Measurements from ENCODE around the gene MGAT5B.
A peak's percentile ranks its signal among the peaks of the same experiment; 100 is the strongest.
"Not testable (repeated sequence)": the region's sequence is repeated elsewhere in the genome, so short reads cannot be mapped to it uniquely, and the experiment has no call there.

Gene MGAT5B

DNA sequence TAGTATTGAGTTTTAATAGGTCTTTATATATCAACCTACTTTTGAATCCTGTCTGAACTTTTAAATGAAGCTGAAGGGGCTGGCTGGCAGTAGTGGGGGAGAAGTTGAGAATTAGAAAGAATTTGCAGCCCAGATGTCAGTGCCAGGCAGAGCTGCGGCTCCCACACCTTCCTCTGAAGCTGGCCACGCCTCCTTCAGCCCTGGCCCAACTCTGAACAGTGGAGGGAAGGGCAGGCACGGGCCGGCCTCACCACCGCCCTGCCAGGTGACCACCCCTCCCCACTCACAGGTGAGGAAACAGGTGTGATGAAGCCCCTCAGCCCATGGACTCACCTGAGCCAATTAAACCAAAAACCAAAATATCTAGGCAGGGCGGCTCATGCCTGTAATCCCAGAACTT is 87.0 kb downstream of the MGAT5B start:
- no peak for ATAC-seq (ENCODE audit: low read depth)
- H3K27ac Mint-ChIP-seq = no peak overlapping the region

GRCh38 chr17:76956846-76957540 is 88.8 kb downstream of the MGAT5B start:
- Mint-ChIP-seq H3K27ac (no peak overlapping the region), H3K27me3 (peaks cover 11% of the 10 kb centered on the region), H3K4me1 (peaks cover 21% of the 10 kb centered on the region), H3K36me3 (no peaks in the 10 kb centered on the region), H3K4me3 (peak overlapping the region; percentile 46), H3K9me3 (no peaks in the 10 kb centered on the region)
- peak in 1 of 2 donors; percentile 29 for DNase-seq (ENCODE audit: low spot score in 2 of 2)
- peak; percentile 58 for ATAC-seq (ENCODE audit: low read depth)

More for the DNA sequence above, 87.0 kb downstream of the MGAT5B start:
- Mint-ChIP-seq H3K27me3 (peaks cover 11% of the 10 kb centered on the region), H3K36me3 (no peaks in the 10 kb centered on the region), H3K4me3 (no peak overlapping the region), H3K4me1 (peaks cover 21% of the 10 kb centered on the region), H3K9me3 (no peaks in the 10 kb centered on the region)
- DNase-seq (ENCODE audit: low spot score in 2 of 2) = no peak

DNA sequence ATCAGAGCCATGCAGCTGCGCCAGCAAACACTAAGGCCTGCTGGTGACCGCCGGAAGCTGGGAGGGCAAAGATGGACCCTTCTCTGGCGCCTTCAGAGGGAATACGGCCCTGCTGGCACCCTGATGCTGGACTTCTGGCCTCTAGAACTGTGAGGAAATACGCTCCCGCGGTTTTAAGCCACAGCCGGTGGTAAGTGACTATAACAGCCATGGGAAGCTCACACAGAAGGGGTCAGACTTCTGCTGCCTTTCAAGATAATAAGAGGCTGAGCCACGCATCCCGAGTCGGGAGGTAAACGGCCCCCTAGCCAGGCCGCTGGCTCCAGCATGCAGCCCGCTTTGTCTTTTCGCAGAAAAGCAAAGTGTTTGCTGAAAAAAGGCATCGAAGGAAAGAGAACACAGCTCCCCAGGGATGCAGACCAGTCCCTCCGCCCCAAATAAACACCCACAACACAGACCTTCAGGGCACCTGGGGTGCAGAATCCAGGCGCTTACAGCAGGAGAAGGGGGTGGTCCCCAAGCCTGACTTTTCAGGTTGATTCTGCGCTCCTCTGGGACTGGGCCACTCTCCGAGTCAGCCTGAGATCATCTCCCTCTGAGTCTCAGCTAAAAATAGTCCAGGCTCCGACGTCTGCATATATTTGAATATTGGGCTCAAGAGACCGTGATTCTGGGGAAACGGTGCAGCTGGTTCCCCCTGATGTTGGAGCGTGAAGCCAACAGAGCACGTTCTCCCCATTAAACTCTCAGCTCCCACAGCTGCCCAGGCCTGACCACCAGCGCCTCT is 89.7 kb downstream of the MGAT5B start:
- peak overlapping the region; percentile 80 for H3K4me3 Mint-ChIP-seq
- DNase-seq (ENCODE audit: low spot score in 2 of 2) (peak; percentile 40 to 41), ATAC-seq (ENCODE audit: low read depth) (peak; percentile 93)
- peaks cover 21% of the 10 kb centered on the region for H3K4me1 Mint-ChIP-seq
- H3K9me3 Mint-ChIP-seq = no peaks in the 10 kb centered on the region
- H3K27me3 Mint-ChIP-seq = peaks cover 16% of the 10 kb centered on the region
- H3K36me3 Mint-ChIP-seq = peaks cover 2% of the 10 kb centered on the region
- H3K27ac Mint-ChIP-seq = peak overlapping the region; percentile 60

DNA sequence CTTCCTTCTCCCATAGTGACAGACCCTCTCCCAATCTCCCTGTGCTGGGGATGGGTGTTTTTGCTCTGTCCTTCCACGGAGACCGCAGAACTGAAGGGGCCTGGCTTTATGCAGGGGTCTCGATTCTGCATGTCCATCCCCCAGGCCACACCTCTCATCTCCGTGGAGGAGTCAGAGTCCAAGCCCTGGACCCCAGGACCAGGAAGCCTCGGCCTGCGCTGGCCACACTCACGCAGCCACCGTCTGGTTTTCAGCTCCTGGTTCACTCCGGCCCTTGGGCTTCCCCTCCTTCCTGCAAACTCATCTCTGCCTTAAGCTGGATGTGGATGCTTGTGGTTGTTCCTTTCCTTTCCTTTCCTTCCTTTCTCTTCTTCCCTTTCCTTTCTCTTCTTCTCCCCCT is 90.8 kb downstream of the MGAT5B start:
- ATAC-seq (ENCODE audit: low read depth) (no peak), DNase-seq (ENCODE audit: low spot score in 2 of 2) (no peak)
- Mint-ChIP-seq H3K36me3 (peaks cover 2% of the 10 kb centered on the region), H3K27ac (peak overlapping the region; percentile 78), H3K27me3 (peaks cover 20% of the 10 kb centered on the region), H3K9me3 (no peaks in the 10 kb centered on the region), H3K4me1 (peaks cover 21% of the 10 kb centered on the region), H3K4me3 (no peak overlapping the region)

DNA sequence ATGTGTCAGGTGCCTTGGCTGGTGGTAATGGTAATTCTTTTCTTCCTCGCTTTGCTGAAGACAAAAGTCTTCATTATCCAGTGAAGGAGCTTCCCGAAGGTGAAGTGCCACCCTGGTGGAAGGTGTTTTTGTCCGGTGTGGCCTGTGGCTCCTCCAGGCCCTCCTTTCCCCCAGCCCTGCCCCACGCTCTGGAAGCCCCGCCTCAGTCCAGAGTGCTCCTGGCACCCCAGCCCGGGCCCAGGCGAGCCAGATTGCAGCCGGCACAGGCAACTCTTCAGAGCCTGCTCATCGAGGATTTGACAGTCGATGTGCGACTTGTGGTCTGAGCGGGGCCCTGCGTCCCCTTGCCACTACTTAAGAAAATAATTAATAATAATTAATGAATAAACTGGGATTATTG is 93.7 kb downstream of the MGAT5B start:
- DNase-seq (ENCODE audit: low spot score in 2 of 2) (no peak), ATAC-seq (ENCODE audit: low read depth) (no peak)
- Mint-ChIP-seq H3K36me3 (peaks cover 2% of the 10 kb centered on the region), H3K4me3 (no peak overlapping the region), H3K27ac (no peak overlapping the region), H3K4me1 (peaks cover 20% of the 10 kb centered on the region), H3K27me3 (peaks cover 20% of the 10 kb centered on the region), H3K9me3 (no peaks in the 10 kb centered on the region)

- Mint-ChIP-seq H3K27me3 (peaks cover 22% of the 10 kb centered on the region), H3K27ac (no peak overlapping the region), H3K4me3 (no peak overlapping the region), H3K9me3 (no peaks in the 10 kb centered on the region), H3K4me1 (peaks cover 14% of the 10 kb centered on the region), H3K36me3 (peaks cover 2% of the 10 kb centered on the region)
- DNase-seq (ENCODE audit: low spot score in 2 of 2) (no peak), ATAC-seq (ENCODE audit: low read depth) (no peak)
These were observed 94.7 kb downstream of the MGAT5B start for GRCh38 chr17:76962858-76963257.

GRCh38 chr17:76966016-76966415 is 97.8 kb downstream of the MGAT5B start:
- Mint-ChIP-seq H3K27me3 (peaks cover 22% of the 10 kb centered on the region), H3K36me3 (peaks cover 2% of the 10 kb centered on the region), H3K9me3 (peaks cover 2% of the 10 kb centered on the region), H3K4me3 (no peak overlapping the region), H3K4me1 (peaks cover 11% of the 10 kb centered on the region), H3K27ac (no peak overlapping the region)
- DNase-seq (ENCODE audit: low spot score in 2 of 2) = no peak
- no peak for ATAC-seq (ENCODE audit: low read depth)

- H3K27ac Mint-ChIP-seq = no peak overlapping the region
- peaks cover 2% of the 10 kb centered on the region for H3K36me3 Mint-ChIP-seq
- DNase-seq (ENCODE audit: low spot score in 2 of 2) (no peak), ATAC-seq (ENCODE audit: low read depth) (no peak)
- peaks cover 11% of the 10 kb centered on the region for H3K4me1 Mint-ChIP-seq
- no peak overlapping the region for H3K4me3 Mint-ChIP-seq
- H3K9me3 Mint-ChIP-seq = peaks cover 2% of the 10 kb centered on the region
- H3K27me3 Mint-ChIP-seq = peaks cover 23% of the 10 kb centered on the region
These were observed 98.4 kb downstream of the MGAT5B start for GRCh38 chr17:76966486-76967181.

GRCh38 chr17:76967762-76968161 is 99.6 kb downstream of the MGAT5B start:
- H3K36me3 Mint-ChIP-seq = peaks cover 1% of the 10 kb centered on the region
- H3K9me3 Mint-ChIP-seq = peaks cover 2% of the 10 kb centered on the region
- DNase-seq (ENCODE audit: low spot score in 2 of 2) (no peak), ATAC-seq (ENCODE audit: low read depth) (no peak)
- peaks cover 20% of the 10 kb centered on the region for H3K27me3 Mint-ChIP-seq
- H3K4me1 Mint-ChIP-seq = peaks cover 11% of the 10 kb centered on the region
- H3K27ac Mint-ChIP-seq = no peak overlapping the region
- H3K4me3 Mint-ChIP-seq = no peak overlapping the region

DNA sequence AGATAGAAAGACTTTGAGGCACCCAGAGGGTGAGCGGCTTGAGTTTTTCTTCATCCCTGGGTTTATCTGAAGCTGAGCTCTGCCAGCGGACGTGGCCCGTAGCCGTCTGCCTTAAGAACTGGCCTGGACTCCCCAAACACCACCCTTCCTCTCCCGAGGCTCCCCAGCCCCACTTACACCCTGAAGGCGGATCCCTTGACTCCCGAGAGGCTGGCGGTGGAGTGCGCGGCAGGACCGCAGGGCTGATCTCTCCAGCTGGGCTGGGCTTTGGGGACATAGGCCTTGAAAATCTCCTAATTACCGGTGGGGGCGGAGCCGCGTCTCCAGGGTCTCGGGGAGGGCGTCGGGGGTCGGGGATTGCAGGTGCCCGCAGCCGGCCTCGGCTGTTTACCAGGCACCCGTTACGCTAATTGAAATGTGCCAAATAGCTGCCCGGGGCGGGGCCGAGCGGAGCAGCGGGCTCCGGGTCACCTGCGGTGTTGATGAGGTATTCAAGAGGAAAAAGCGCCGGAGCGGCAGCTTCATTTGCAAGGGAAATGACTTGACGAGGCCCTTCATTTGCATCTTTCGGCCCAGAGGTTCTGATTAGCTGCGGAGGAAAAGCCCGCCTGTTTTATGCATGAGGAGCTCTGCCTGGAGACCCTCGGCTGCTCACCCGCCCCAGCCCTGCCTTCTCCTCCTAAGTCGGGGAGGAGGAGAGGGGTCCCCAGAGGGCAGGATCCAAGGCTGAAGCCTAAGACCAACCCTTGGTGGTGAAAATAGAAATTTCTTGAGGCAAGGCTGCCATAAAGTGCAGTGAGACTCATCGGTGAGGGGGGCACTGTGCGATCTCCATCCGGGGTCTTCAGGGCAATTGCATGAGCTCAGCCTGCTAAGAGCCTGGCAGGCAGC is 100.7 kb downstream of the MGAT5B start:
- peaks cover 11% of the 10 kb centered on the region for H3K4me1 Mint-ChIP-seq
- peaks cover 2% of the 10 kb centered on the region for H3K9me3 Mint-ChIP-seq
- peaks cover 16% of the 10 kb centered on the region for H3K27me3 Mint-ChIP-seq
- peak; percentile 63 to 67 for DNase-seq (ENCODE audit: low spot score in 2 of 2)
- H3K4me3 Mint-ChIP-seq = peak overlapping the region; percentile 75
- ATAC-seq (ENCODE audit: low read depth) = peak; percentile 94
- H3K36me3 Mint-ChIP-seq = no peaks in the 10 kb centered on the region
- H3K27ac Mint-ChIP-seq = no peak overlapping the region

DNA sequence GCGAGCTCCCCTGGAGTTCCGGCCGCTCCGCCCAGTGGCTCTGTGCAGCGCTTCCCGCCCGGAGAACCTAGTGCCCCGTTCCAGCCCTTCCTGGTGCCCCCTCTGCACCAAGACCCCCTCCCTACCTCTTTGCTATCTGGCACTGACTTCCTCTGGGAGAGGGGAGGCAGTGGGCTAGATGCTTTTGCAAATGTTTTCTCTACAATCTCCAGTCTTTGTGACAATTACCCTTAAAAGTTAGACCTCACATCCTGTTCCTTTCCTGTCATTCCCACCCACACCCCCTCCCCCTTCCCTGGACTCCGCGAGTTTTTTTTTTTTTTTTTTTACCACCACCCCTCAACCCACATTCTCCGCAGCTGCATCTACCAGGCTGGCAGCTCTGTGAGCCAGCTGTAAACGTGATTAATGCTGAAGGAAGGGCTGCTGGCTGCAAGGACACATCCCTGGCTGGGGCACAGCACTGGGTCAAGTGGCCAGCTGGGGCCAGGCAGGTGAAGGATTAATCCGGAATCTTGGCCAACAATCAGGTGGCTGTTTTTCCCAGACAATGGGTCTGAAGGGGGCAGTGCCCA is 101.5 kb downstream of the MGAT5B start:
- DNase-seq (ENCODE audit: low spot score in 2 of 2) (no peak), ATAC-seq (ENCODE audit: low read depth) (no peak)
- Mint-ChIP-seq H3K4me1 (peaks cover 11% of the 10 kb centered on the region), H3K4me3 (peak overlapping the region; percentile 75), H3K9me3 (peaks cover 2% of the 10 kb centered on the region), H3K36me3 (no peaks in the 10 kb centered on the region), H3K27me3 (peaks cover 16% of the 10 kb centered on the region), H3K27ac (peak overlapping the region; percentile 24)

DNA sequence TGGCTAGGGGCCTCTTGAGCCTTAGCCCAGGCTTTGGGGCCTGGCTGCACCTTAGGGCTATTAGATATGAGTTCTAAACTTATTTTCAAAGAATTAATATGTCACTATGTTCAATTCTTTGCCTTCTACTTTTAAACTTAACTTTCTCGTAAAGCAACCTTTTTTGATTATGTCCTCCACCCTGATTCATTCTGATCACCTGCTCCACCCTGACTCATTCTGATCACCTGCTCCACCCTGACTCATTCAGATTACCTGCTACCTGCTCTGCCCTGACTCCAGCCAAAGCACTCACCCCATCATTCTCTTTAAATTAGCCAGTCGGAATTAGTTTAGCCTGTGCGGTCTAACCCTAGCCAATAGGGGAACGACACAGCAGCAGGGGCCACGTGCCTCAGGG is 102.0 kb downstream of the MGAT5B start:
- Mint-ChIP-seq H3K27me3 (peaks cover 16% of the 10 kb centered on the region), H3K4me1 (peaks cover 11% of the 10 kb centered on the region)
- ATAC-seq (ENCODE audit: low read depth) = not testable (repeated sequence)

GRCh38 chr17:76972046-76972641 is 103.9 kb downstream of the MGAT5B start:
- Mint-ChIP-seq H3K4me3 (no peak overlapping the region), H3K4me1 (peaks cover 11% of the 10 kb centered on the region), H3K9me3 (peaks cover 5% of the 10 kb centered on the region), H3K36me3 (peaks cover 5% of the 10 kb centered on the region), H3K27me3 (peaks cover 14% of the 10 kb centered on the region), H3K27ac (no peak overlapping the region)
- DNase-seq (ENCODE audit: low spot score in 2 of 2) (no peak), ATAC-seq (ENCODE audit: low read depth) (no peak)

More for the DNA sequence above, 102.0 kb downstream of the MGAT5B start:
- not testable (repeated sequence) for H3K36me3 Mint-ChIP-seq; H3K27ac Mint-ChIP-seq; H3K9me3 Mint-ChIP-seq; DNase-seq (ENCODE audit: low spot score in 2 of 2)
- H3K4me3 Mint-ChIP-seq = peak overlapping the region; percentile 15

Measured in memory B cell (primary cell).